Activated gamma-delta T cell treated with Interleukin-2 at 50 U/mL for 16 hours (primary cell): ENCODE data around the gene OPHN1.

Source experiments
- DNase-seq: peaks from one replicate; pipeline ENCODE4 v3.0.0-alpha.2; 2020

Gene OPHN1

GRCh38 chrX:68433155-68433980, at the start of gene OPHN1:
TSS of gene OPHN1 (minus strand) at chrX:68433495. CDS start at chrX:68433020, 475 bp downstream.
- no peak for DNase-seq

- DNase-seq: no peak
Measured at GRCh38 chrX:68480969-68481368, 47.7 kb upstream of the OPHN1 start.

- DNase-seq: no peak
Measured at GRCh38 chrX:68464796-68465195, 31.5 kb upstream of the OPHN1 start.

GRCh38 chrX:68463880-68464279, 30.6 kb upstream of the OPHN1 start:
- no peak for DNase-seq

- peak; percentile 5 for DNase-seq
Measured at GRCh38 chrX:68462653-68463052, 29.4 kb upstream of the OPHN1 start.

- DNase-seq: no peak
Measured at GRCh38 chrX:68462197-68462596, 28.9 kb upstream of the OPHN1 start.

- DNase-seq: no peak
Measured at GRCh38 chrX:68461576-68461975, 28.3 kb upstream of the OPHN1 start.

- no peak for DNase-seq
Measured at GRCh38 chrX:68461093-68461492, 27.8 kb upstream of the OPHN1 start.

- no peak for DNase-seq
Measured at GRCh38 chrX:68455151-68455510, 21.8 kb upstream of the OPHN1 start.

- no peak for DNase-seq
Measured at GRCh38 chrX:68454476-68455150, 21.3 kb upstream of the OPHN1 start.

GRCh38 chrX:68451720-68452119, 18.4 kb upstream of the OPHN1 start:
- no peak for DNase-seq

- no peak for DNase-seq
Measured at GRCh38 chrX:68443155-68443868, 10.0 kb upstream of the OPHN1 start.

GRCh38 chrX:68440940-68441339, 7.6 kb upstream of the OPHN1 start:
- DNase-seq: no peak

- DNase-seq: no peak
Measured at GRCh38 chrX:68440442-68440841, 7.1 kb upstream of the OPHN1 start.

GRCh38 chrX:68439341-68439740, 6.0 kb upstream of the OPHN1 start:
- DNase-seq: no peak

GRCh38 chrX:68438575-68438974, 5.3 kb upstream of the OPHN1 start:
- no peak for DNase-seq

- no peak for DNase-seq
Measured at GRCh38 chrX:68433981-68434299, 645 bp upstream of the OPHN1 start.

- no peak for DNase-seq
Measured at GRCh38 chrX:68432648-68433047, 647 bp downstream of the OPHN1 start.

- DNase-seq: no peak
Measured at GRCh38 chrX:68431836-68432235, 1.5 kb downstream of the OPHN1 start.

- no peak for DNase-seq
Measured at GRCh38 chrX:68429216-68429615, 4.1 kb downstream of the OPHN1 start.

GRCh38 chrX:68428431-68428830, 4.9 kb downstream of the OPHN1 start:
- DNase-seq: no peak

- no peak for DNase-seq
Measured at GRCh38 chrX:68424719-68425118, 8.6 kb downstream of the OPHN1 start.

- no peak for DNase-seq
Measured at GRCh38 chrX:68422478-68422877, 10.8 kb downstream of the OPHN1 start.

- no peak for DNase-seq
Measured at GRCh38 chrX:68421636-68422035, 11.7 kb downstream of the OPHN1 start.
